HG03064 (cell line): Measurements from ENCODE around the gene SOX18.
"Not testable (repeated sequence)": the region's sequence is repeated elsewhere in the genome, so short reads cannot be mapped to it uniquely, and the experiment has no call there.

Experiments used
- ATAC-seq: cut with Tn5 transposase; IDR thresholded peaks from one replicate; pipeline ENCODE4 v1.9.1; 2021; ENCODE audit warnings: low read depth; ENCODE audit not compliant: unreplicated experiment

The SOX18 gene

DNA sequence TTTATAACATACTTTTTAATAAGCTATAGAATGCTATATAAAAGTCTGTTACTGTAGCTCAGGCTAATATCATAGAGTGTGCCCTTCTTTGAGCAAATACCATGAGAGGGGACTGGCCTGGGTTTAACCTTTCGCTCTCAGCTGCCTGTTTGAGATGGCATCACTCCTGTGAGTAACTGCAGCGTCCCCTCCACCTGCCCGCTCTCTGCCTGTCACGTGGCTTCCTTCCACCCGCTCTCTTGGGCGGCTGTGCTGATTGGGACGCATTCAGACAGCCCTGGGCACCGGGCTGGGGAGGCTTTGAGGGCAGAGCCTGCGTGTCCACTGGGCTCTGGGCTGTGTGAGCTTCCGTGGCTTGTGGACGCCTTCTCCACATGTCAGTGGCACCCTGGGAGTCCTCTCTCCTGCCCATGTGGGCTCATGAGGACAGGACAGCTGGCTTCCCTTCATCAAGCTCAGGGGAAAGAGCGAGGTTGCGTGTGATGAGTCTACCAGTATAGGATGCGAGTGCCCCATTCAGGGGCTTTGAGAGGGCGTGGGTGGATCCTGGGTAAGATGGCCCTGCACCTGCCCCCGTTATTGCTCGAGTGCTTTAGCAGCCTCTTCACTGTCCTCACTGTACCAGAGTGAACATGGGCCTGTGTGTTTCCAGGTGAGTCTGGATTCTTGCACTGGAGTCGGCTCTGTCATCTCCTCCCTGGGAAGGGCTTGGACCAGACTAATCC, 24.2 kb downstream of the SOX18 start:
- no peak for ATAC-seq

DNA sequence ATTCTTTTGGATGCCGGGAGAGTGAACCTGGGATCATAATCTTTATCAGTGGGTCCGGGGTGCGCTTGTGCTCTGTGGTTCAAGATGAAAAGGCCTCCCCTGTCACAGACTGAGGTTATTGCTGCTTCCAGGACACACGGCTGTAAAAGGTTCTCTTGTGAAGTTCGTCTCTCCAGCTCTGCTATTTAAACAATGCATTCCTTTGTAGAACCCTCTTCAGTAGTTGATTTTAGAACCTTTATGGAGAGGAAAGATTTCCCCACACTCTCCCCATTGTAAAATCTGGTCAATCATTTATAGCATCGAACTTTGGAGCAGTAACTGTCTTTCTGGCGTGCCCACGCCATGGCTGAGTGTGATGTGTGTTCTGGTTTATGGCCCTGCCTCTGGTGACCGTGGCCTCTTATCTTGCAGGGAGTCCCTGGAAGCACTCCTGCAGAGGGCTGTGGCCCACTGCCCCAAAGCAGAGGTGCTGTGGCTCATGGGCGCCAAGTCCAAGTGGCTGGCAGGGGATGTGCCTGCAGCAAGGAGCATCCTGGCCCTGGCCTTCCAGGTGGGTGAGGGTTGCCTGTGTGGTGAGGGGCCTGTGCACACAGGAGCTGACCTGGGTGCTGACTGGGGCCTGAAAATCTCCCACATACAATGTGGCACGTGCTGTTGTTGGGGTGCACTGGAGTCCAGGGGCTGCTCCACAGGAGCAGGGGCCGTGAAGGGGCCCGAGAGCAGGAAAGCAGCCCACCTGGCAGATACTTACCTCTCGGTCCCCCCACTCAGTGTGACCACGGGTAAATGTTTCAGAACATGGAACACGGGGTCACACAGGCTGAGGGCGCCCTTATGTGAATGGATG, 25.1 kb downstream of the SOX18 start:
- ATAC-seq = no peak

DNA sequence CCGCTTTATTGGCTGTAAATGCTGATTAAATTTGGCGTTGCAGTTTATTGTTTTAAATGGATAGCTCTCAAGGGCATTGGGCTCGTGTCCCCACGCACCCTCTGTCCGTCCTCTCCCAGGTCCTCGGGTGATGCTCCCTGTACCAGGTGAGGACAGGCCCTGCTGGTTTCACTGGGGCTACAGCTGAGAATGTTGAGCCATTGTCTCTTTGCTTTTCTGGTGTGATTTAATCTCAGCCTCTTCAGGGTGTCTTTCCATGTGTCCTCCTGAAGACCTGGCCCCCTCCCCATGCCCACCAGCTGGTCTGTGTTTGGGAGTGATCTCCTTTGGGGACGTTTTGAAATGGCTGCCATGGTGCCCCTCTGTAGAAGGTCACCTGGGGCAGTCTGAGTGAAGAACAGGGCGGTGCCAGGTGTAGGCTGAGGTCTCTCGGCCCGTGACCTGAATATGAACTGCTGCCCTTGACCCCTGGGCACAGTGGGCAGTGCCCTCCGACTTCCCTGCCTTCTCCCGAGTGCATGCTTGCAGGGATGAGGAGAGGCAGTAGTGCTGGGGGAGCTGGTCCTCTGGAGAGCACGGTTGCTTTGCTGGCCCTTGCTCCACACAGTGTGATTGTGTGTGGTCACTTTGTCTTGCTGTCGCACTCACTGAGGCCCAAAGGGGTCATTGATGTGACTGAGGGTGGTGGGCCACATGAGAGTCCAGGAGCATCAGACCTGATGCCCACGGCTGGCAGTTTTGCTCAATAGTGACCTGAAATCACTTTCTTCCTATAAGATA, 25.9 kb downstream of the SOX18 start:
- ATAC-seq = no peak

DNA sequence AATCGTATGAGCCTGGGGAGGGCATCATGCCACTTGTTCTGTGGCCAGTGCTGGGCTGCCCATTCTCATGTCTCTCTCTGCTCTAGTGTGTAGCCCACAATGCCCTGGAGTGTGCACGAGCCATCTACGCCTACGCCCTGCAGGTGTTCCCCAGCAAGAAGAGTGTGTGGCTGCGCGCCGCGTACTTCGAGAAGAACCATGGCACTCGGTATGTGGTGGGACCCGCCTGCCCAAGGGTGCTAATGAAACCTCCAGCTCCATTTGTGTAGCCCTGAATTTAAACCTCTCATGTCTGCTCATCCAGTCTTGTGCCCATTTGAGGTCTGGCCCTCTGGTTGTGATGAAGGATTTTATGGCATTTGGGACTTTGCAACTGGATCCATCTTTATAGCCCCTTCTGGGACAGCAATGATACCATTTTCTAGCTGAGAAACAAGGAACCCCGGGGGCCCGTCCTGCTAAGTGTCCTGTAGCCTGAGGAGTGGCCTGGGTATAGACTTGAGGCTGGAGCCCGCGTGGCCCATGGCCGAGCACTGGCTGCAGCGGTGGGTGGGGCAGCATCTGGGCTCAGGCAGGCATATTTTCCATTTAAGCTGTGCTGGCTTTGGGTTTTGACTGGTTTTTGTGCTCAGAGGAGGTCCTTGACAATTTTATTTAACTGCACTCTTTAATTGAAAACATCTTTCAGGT, 26.6 kb downstream of the SOX18 start:
- no peak for ATAC-seq

DNA sequence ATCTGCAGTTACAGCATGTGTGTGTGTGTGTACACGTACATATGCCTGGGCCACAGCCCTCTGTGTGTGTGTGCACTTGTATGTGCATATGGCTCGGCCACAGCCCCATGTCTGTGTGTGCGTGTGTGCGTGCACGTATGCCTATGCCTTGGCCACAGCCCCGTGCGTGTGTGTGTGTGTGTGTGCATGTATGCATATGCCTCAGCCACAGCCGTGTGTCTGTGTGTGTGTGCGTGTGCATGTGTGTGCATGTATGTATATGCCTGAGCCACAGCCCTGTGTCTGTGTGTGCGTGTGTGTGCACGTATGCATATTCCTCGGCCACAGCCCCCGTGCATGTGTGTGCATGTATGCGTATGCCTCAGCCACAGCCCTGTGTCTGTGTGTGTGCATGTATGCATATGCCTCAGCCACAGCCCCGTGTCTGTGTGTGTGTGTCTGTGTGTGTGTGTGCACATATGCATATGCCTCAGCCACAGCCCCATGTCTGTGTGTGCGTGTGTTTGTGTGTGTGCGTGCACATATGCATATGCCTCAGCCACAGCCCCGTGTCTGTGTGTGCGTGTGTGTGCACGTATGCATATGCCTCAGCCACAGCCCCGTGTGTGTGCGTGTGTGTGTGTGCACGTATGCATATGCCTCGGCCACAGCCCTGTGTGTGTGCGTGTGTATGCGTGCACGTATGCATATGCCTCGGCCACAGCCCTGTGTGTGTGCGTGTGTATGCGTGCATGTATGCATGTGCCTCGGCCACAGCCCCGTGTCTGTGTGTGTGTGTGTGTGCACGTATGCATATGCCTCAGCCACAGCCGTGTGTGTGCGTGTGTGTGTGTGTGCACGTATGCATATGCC, 28.1 kb downstream of the SOX18 start:
- ATAC-seq = no peak

DNA sequence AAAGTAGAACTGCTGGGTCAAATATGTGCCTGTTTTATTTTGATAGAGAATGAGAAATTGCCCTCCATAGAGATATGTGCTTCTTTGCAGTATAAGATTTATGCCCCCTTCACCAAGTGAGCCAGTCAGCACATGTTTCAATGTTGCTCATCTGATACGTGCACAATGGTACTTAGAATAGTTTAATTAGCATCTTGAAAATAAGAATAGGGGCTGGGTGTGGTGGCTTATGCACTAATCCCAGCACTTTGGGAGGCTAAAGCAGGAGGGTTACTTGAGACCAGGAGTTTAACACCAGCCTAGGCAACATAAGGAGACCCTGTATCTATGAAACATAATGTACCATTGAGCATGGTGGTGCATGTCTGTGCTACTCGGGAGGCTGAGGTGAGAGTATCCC, 33.8 kb downstream of the SOX18 start:
- no peak for ATAC-seq

DNA sequence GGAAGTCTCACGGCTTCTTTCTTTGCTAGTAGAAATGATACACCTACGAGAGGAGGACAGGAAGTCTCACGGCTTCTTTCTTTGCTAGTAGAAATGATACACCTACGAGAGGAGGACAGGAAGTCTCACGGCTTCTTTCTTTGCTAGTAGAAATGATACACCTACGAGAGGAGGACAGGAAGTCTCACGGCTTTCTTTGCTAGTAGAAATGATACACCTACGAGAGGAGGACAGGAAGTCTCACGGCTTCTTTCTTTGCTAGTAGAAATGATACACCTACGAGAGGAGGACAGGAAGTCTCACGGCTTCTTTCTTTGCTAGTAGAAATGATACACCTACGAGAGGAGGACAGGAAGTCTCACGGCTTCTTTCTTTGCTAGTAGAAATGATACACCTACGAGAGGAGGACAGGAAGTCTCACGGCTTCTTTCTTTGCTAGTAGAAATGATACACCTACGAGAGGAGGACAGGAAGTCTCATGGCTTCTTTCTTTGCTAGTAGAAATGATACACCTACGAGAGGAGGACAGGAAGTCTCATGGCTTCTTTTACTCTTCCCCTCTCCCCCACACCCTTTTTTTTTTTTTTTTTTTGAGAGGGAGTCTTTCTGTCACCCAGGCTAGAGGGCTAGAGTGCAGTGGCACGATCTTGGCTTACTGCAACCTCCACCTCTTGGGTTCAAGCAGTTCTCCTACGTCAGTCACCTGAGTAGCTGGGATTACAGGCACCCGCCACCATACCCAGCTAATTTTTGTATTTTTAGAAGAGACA, 36.9 kb downstream of the SOX18 start:
- ATAC-seq = not testable (repeated sequence)

DNA sequence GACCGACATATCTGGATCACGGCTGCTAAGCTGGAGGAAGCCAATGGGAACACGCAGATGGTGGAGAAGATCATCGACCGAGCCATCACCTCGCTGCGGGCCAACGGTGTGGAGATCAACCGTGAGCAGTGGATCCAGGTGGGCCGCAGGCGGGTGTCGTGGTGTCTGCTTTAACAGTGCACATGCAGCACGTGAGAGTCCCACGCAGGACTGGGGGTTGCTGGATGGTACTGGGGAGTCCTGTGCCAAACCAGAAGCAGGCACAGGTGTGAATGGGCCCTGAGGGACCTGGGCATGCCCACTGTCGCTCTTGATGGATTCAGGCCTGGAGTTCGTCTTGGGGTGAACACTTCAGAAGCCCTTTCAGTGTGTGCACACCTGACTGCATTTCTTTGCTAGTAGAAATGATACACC, 38.1 kb downstream of the SOX18 start:
- ATAC-seq = no peak

DNA sequence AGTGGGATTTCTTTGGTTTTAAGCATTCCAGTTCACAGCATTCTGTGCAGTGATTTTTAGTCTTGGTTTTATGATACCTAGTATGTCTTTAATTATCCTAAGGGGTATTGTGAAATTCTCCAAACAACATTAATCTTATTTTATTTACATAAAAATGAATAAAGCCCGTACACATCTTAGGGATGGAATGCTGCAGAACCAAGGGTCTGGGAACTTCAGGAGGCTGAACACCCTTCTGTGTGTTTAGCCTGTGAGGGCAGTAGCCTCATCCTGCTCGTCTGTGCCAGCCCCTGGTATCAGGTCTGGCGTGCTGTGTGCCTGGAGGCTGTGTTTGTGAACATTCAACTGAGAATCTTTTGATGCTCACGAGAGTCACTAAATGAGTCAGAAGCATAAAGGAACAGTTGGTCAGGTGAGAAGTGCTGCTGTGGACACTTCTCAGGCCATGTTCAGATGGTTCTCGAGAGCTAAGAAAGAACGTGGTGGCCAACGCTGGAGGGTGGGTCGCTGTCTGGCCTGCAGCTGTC, 38.7 kb downstream of the SOX18 start:
- no peak for ATAC-seq

DNA sequence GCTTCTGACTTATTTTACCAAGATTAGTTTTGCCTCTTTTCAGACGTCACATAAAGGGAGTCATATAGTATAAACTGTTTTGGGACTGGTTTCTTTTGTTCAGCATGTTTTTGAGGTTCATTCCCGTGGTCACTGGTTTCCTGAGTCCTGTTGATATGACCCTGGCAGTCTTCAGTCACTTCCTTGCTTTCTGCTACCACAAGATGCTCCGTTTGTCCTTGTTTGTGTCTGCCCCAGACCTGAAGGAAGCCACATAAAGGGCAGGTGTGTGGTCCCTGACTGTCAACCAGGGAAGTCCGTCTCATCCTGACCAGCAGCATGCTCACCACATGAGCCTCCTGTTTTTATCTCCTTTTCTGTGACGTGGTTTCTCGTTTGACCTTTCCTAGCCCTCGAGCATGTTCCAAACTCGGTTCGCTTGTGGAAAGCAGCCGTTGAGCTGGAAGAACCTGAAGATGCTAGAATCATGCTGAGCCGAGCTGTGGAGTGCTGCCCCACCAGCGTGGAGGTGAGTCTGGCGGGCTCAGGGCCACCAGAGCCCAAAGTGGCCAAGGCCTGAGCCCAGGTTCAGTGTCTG, 39.5 kb downstream of the SOX18 start:
- ATAC-seq = no peak

DNA sequence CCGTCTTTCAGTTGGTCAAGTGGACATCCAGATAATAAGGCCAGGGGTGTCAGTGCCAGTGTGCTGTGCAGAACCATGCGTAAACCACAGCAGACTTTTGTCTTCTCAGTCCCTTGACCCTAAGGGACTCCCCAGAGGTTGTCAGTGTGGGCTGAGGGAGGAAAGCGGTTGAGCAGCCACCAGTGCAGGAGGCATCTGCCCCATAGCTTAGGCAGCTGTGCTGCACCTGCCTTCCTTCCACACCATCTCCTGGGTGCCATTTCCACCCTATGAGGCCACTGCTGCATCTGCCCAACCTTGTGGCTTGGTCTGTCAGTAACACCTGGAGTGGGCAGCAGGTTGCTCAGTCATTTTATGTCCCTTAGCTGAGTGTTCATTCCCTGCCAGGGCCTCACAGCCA, 42.5 kb downstream of the SOX18 start:
- no peak for ATAC-seq

DNA sequence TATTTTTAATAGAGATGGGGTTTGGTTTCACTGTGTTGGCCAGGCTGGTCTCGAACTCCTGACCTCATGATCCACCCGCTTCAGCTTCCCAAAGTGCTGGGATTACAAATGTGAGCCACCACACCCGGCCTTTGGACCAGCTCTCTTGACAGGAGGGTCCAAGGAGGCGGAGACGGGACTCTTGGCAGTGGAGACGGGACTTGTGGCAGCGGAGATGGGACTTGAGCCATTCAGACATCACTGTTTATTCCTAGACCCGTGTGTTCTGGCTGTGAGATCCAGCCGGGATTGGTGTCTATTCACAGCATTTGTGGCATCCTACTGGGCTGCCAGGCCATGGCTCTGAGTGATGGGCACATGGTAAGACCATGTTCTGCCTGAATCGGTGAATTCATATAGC, 42.9 kb downstream of the SOX18 start:
- no peak for ATAC-seq

DNA sequence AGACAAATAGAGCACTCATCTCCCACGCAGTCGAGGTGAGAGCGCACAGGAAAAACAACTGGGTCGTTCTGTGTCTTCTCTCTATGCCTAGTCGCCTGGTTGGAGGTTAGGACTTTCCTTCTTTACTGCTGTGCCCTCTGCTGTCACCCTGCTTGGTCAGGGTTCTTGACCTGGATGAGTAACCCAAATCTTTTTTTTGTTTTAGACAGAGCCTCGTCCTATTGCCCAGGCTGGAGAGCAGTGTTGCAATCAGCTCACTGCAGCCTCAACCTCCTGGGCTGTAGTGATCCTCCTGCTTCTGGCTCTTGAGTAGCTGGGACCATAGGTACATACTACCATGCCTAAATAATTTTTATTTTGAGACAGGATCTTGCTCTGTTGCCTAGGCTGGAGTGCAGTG, 44.0 kb downstream of the SOX18 start:
- no peak for ATAC-seq

DNA sequence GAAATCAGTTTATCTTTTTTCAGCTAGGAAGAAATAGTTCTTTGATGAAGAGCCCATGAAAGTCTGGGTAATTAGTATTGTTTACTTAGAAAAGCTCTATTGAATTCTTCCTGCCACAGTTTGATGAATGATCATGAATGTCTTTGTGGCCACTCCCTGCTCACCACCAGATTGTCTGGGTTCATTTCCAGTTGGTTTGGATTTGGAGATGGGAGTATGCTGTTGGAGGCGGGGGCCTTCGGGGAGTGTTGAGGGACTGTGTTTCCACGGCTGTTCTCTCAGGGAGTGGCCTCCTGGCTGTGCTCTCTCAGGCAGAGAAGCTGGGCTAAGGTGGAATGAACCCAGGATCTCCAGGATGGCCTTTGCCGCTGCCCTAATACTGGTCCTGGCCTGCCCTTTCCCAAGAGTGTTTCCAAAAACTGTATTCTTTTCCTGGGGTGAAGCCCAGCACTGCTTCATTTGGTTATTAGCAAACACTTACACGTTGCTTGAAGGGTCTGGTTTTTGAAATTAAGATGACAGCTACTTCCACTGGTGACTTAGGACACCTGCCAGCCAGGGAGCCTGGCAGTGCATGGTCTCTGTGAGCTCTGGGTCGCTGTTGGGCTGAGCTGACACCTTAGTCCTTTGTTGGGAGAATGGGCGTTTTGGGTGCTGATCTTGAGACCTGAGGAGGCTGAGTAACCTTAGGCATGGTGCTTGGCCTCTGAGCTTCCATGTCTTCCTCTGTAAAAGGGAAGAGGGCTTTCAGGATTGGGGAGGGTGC, 45.3 kb downstream of the SOX18 start:
- ATAC-seq = no peak

DNA sequence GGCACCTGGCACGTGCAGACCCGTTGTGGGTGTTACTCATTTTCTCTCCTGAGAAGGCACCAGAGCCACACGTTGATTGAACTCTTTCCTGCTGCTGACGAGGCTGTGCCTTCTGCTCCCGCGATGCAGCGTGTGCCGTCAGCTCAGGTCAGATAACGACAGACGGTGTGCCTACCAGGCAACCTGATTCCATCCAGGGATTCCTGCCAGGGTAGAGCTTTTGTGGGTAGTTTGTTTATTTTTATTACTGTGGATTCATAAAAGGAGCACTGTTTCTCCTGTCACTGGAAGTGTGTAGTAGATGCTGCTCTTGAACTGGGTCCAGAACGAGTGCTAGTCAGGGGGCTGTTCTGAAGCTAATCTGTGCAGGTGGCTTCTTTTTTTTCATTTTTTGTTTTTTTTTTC, 47.8 kb downstream of the SOX18 start:
- no peak for ATAC-seq

DNA sequence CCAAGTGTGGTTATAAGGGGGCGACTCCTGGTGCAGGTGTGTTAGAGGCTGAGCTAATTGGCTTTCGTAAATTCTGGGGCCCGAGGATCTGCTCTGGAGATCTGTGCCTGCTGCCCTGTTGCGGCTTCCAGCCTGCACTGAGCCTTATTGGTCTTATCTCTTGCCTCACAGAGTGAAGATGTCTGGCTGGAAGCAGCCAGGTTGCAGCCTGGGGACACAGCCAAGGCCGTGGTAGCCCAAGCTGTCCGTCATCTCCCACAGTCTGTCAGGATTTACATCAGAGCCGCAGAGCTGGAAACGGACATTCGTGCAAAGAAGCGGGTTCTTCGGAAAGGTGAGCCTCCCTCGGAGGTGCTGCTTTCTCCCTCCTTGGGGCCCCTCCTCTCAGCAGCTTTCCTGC, 48.5 kb downstream of the SOX18 start:
- ATAC-seq = no peak
